ENCODE data around the gene ZBTB16.

GRCh38 chr11:114130115-114130576, 70.6 kb downstream of the ZBTB16 start:
- TF ChIP-seq POLR2A (IDR thresholded peaks at IDR 0.05), result no peak
- TF ChIP-seq CTCF (IDR thresholded peaks at IDR 0.05), result no peak

Data from adrenal gland (tissue), 5 donors.